Suppressor macrophage (primary cell): Measurements from ENCODE around the gene TP53AIP1.
A peak's percentile ranks its signal among the peaks of the same experiment; 100 is the strongest.

Experiments
- DNase-seq, 4 experiments: peaks; one replicate each; pipeline ENCODE4 v3.0.0-alpha.2; 2020 to 2022
- total RNA-seq, 17 experiments: gene quantifications; one replicate each; lab custom pipeline; 2026; ENCODE audit warnings: mixed read lengths in 6 of 17, inconsistent platforms in 3 of 17; lab: John Stamatoyannopoulos, UW

TP53AIP1 gene, protein sequence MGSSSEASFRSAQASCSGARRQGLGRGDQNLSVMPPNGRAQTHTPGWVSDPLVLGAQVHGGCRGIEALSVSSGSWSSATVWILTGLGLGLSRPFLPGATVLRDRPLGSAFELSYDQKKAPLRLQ
- 0 to 1.9 (median 0.02) reads per million in 17 experiments for total RNA-seq

DNA sequence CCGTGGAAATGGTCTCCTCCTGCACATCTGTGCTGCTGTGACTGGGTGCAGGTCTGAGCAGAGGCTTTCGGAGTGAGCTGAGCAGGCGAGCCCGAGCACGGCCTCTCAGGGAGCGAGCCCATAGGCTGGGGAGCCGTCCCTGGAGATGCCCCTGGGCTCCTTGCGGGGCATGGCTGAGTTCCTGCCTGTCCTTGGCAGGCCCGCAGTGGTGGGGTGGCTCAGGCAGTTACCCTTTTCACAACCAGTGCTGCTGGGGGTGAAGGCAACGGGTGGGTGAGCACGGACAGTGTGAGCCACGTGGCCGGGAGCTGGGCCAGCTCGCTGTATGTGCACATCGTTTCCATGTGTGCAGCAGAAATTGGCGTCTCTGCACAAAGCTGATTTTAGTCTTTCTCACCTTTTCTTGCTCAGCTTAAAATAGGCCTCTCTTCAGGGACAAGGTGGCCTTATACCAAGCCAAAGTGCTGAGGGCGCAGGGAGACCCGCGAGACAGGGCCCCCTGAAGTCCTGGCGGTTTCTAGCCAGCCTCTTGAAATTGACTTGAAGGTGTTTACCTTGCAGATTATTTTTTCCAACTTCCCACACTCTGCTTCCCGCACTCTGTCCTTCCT is at the start of gene TP53AIP1:
TSS of gene TP53AIP1 (minus strand) at position 55 of the 611 bp plus-strand sequence. CDS start 5,053 bp downstream, outside the sequence.
- DNase-seq, result no peak

DNA sequence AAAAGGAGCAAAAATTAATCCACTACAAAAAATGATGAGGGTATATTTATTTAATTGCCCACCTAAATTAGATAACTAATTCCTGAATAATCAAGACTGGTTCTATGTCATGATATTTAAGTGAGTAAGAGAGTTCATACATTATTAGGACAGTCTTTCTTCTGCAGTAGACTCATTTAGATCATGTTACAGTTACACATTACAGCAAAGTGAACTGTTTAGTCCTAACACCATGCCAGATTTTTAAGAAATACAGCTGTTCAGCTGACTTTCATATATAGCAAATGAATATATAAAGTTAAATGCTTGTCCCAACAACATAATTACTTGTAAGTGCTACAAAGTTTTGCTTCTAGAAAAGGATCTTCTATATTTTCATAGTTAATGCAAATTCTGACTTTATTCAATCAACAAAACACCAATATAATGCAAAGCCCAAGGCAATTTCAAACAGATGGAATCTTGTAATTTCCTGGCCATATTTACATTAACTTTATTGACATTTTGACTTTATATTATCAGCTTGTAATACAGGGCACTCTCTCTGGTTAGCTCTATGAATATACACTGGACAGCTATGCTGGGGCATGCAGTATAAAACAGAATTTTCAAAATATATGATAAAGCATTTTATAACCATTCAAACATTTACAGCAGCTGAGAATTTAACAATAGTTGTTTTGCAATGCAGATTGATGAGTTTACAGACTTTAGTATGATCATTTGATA is 45.7 kb upstream of the TP53AIP1 start:
- DNase-seq, result no peak

DNA sequence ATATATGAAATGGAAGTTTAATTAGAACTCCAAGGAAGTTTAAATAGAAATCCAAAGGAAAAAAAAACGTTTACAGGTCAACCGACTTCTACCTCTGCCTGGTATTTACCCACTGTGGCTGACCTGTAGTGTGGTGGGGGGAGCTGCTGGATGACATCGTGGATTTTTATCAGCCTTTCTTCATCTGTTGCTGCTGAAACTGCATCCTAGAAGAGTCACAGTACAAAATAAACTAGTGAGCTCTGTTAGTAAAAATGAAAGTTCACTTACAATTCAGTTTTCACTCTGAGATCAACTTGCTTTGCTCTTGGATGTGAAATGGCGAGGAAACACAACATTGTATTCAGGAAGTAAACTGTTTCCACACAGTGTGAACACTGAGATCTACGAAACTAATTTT is 43.2 kb upstream of the TP53AIP1 start:
- DNase-seq, result no peak

DNA sequence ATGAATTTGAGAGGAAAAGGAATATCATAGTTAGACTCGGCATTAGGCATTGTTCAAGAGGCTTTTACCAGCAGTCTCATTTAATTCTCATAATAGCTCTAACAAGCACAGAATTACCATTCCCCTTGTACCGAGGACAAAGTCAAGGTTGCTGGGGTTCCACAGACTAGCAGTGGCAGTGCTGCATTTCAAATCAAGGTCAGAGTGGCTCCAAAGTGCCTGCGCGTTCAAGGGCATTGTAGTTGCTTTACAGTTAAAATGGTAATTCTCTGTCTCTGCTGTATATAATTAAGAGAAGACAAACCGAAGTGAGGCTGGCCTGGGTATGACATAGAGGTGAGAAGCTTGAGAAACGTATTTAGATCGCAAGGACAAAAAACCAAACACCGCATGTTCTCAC is 40.4 kb upstream of the TP53AIP1 start:
- DNase-seq, result no peak

DNA sequence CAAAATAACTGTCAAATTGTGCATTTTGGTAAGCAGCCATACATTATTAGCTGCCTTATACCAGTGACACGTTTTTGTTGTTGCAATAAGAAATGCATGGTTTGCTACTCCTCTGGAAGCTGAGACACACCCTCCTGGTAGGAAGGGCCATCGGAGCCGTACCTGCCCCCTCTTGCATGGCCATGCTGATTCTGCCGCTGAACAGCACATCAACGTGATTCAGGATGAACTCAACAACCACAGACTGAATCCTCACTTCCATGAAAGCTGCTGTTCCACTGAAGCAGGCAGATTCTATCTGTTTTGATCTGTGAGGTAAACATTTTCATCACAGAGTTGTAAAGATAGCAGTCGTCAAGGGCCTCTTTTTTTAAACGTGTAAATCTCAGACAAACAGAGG is 38.6 kb upstream of the TP53AIP1 start:
- no peak for DNase-seq

DNA sequence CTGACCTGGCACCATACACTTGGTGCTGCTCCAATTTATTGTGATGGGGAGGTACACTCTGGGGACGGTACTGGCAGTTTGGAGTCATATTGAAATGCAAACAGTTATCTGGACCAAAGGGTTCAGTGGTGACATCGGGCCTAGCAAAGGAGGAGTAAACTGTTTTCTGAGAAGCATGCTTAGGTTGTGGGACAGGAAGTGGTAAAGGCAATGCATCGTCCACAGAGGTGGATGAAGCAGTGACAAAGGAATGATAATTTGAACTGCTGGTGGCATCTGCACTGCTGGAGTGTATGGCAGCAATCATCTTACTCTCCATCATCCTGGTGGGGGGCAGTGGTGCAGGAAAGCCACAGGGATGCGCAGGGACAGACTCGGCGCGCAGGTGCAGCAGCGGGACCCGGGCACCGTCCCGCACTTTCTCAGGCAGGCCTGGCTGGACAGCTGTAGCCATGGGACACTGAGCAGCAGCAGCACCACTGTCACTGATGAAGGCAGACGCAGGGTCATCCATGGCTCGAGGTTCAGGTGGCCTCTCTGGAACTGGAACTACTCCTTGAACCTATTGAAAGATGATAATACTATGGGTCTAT is 28.0 kb upstream of the TP53AIP1 start:
- no peak for DNase-seq

DNA sequence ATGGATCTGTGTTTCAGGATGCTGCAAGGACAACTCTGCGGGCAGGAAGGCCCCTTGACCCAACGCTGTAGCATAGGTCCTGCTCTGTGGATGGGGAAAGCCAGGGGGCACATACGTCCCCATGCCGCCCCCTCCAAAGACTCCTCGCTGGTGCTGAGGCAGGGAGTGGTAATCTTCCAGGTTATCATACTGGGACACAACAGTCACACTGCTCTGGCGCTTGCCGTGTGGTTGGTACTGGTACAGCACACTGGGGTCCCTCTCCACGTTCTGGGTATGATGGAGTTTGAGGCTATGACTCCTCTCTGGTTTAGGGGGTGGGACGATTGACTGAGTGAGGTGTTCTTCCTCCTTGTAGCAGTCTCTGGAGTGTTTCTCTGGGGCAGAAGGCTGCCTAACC is 26.2 kb upstream of the TP53AIP1 start:
- DNase-seq, result no peak

DNA sequence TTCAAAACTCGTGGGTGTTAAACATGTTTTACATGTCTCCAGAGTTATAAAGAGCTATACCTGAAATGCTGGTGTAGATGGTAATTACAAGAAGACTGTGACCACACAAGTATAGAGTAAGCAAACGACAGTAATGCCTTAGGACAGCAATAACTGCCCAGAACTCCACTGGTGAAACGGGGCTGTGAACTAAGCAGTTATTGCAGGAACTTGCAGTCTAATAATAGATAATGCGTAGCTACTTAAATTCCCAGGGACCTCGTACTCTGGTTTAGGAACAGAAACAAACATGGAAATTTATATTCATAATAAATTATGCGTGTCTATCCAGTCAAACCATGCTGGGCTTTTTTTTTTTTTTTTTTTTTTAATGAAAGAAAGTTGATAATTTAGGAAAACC is 24.9 kb upstream of the TP53AIP1 start:
- DNase-seq, result no peak

DNA sequence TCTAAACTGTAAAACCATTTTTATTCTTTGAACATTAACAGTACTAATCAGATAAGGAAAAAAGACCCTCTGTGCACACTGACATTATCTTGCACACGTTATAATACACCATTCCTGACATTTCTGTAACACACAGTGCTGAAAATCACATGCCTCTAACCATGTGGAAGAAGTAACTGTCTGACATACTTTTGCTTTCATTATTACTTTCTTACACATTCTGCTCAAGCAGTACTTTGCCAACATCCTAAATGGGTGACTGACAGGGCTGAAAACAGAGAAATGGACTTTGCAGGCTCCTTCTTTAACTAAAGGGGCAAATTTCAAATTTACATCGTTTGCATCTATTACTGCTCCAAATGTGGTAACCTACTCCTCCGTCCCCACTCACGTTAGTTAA is 22.8 kb upstream of the TP53AIP1 start:
- peak in 3 of 4 experiments; percentile 10 to 51 (median 20) for DNase-seq

DNA sequence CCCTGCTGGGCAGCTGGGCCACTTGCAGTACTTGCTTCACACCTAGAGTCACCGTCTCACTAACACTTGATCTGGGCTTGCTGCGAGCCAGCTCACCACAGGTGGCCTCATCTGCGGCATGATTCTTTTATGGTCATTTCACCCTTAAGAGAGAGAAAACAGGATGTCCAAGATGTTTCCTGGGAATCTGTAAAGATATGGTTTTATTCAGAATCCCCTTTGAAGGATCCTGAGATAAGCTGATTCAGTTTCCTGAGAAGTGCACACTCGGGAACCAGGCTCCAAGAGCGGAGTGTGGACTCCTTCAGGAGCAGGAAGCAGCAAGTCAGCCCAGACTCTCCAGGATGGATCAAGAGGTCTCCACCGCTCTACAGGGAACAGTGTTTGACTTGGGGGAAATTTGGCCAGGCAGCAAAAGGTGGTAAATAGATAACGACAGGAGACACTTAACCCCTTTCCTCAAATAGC is 21.8 kb upstream of the TP53AIP1 start:
- DNase-seq, result no peak

DNA sequence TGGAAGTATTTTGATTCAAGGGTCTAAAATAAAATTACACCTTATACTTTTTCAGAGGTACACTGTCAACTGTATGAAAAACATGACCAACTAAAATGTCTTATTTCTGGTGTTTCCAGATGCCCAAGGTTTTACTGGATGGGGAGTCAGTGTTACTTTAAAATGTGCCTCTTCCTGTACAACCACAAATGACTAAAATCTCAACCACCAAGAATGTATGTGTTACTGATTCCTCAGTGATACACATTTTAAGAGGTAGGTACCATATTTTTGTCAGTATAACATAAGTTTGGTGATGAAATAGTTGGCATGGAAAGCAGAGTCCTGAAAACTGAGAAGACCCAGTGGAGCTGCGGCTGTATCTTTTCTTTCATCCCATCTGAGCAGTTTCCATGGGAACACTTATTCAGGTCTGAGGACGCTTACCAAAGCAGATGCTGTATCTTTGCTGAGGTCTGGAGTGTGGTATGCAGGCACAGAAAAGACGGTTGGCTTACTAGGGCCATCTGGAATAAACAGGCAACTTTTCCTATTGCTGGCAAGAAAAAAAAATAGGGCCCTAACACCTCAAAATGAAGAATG is 21.2 kb upstream of the TP53AIP1 start:
- DNase-seq, result no peak

DNA sequence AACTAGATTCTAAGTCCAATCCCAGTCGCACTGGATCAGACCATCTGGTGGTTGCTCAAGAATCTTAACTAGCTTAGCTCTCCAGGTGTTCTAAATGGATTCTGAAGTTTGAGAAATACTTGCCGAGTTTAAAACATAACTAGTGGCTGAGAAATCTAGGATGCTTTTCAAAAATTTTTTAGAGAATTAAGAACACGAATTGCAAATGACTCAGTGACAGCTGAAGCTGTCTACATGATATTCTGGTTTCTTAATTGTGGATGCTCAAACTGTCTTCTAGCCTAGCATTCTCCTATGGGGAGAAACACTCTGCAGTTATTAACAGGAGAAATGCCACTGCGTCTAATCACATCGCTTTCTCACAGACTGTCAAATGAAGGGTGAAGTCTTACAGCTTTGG is 20.2 kb upstream of the TP53AIP1 start:
- no peak for DNase-seq

DNA sequence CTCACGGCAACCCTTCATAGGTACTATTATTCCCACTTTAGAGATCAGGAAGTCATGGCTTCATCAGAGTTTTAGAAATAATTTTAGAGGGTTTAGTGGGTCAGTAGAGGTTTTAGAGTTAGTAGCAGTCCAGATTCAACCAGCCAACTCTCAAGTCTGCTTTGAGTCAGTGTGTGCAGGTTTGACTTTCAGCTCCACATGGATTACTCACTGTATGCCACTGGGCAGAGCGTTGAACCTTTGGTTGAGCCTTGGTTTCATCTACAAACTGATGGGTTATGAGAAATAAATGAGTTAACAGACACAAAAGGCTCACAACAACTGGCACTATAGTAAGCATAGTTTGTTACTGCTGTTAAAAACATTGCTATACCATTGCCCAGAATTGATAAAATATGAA is 19.0 kb upstream of the TP53AIP1 start:
- no peak for DNase-seq

DNA sequence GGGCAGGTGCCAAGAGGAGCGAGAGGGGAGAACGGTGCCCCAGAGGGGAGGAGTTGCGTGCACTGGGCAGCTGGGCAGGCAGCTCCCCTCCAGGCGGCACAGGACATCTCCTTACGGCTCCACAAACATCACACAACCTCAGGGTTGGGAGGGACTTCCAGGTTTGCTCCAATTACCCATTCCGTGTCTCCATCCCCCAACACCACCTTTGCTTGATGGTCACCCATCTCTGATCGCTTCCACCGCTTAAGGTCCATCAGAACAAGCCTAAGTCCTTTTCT is 14.5 kb upstream of the TP53AIP1 start:
- no peak for DNase-seq

DNA sequence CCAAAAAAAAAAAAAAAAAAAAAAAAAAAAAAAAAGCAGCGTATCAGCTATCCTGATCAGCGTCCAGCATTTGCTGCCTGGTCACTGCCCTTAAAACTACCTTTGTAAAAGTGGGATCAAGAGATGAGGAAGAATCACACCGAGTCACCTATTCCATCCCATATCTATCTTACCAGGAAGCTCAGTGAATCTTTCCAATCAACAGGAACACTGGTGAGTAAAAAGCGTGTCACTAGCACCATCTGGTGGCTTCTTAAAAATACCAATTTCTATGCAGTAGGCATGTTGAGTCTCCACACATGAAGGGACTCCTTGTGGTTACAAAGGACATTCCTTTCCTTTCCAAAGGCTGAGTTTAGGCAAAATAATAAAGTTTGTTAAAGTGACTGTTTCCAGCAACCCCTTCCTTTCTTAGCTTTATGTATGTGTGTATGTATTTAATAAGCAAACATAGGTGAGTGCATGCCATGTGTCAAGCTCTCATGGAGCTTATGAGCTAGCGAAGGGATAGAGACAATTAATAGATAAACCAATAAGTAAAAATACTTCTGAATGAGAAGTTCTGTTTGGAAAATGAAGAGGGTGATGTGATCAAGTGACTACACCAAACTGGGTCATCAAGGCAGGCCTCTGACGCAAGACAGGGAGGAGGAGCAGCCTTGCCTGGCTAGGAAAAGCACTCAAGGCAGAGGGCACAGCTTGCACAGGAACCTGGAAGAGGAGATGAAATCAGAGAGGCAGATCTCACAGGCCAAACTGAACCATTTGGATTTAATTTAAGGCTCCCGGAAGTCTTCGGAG is 13.9 kb upstream of the TP53AIP1 start:
- peak; percentile 77 to 88 (median 82) for DNase-seq

DNA sequence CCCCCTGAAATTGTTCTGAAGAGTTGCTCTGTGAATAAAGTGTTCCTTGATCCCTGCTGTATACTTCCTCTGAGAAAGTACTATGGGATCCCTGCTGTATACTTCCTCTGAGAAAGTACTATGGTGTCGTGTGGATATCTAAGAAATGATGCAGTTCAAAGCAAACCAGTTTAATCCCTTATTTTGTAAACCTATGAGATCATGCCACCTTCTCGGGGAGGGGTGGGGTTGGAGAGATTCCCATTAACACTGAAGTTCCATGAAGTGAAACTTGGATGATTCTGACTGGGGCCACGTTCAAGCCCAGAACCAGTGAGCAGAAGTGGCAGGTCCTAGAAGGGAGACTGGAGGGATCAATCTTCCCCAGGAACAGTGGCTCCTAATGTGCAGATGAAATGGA is 13.0 kb upstream of the TP53AIP1 start:
- peak in 1 of 4 experiments; percentile 20 for DNase-seq

DNA sequence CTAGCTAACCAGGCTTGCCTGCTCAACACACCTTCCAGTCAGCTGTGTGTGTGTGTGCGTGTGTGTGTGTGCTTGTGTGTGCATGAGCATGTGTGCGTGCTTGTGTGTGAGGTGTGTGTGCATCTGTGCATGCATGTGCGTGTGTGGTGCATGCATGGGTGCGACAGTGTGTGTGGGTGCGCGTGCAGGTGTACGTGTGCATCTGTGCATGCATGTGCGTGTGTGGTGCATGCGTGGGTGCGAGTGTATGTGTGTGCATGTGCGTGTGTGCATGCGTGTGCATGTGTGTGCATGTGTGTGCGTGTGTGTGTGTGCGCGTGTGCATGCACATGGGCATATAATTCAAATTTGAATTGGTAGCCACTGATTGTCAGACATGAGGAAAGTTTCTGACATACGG is 10.5 kb upstream of the TP53AIP1 start:
- no peak for DNase-seq

DNA sequence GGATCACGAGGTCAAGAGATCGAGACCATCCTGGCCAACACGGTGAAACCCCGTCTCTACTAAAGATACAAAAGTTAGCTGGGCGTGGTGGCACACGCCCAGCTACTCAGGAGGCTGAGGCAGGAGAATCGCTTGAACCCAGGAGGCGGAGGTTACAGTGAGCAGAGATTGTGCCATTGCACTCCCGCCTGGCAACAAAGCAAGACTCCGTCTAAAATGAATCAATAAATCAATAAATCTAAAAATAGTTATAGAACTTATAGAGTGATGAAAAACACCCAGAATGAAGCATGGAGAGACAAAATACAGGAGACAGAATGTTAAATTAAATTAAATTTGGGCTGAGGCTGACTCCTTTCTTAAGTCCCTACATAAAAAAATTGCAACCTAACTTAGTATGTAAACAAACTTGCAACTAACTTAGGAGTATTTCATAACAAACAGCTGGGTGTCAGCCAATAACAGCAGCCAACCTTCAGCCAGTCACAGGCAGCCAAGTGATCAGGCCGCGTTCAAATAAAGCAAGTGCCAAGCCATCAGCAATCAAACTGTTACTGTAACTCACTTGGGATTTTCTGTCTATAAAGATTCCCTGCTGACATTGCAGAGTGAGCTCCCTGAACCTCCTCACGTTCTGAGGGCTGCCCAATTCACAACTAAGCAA is 7.3 kb upstream of the TP53AIP1 start:
- DNase-seq, result no peak

DNA sequence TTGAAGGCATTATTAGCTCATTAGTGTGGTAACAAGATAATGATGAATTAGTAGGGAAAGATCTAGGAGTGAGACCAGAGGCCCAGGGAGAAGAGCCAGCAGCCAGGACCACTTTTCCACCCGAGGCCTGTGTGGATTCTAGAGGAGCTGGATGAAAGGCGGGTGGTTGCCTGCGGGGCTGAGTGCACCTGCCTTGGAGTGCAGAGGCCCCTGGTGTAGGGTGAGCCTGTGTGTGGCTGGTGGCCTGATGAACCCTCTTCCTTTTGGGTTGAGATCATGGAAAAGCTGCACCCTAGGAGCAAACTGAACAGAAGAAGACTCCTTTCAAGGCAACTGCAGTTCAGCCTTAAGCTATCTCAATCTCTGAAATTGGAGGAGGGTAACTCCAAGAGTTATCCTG is 5.9 kb upstream of the TP53AIP1 start:
- peak; percentile 23 to 57 (median 47) for DNase-seq

DNA sequence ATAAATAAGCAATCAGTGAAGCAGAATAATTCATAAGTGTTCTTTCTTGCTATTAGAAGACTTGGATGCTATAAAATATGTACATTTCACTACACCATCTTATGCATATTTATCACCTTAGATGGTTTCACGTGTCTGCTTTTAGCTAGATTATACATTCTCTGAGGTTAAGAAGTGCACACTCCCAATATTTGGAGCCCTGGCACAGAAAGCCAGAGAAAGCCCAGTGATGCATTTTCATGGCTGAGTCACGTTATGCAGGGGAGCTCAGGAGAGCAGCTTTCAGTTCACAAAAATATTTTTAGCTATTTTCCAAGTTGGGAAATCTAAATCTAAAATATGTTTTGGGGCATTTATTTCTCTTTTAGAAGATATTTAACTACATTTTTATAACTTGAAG is 5.1 kb upstream of the TP53AIP1 start:
- peak in 1 of 4 experiments; percentile 22 for DNase-seq

DNA sequence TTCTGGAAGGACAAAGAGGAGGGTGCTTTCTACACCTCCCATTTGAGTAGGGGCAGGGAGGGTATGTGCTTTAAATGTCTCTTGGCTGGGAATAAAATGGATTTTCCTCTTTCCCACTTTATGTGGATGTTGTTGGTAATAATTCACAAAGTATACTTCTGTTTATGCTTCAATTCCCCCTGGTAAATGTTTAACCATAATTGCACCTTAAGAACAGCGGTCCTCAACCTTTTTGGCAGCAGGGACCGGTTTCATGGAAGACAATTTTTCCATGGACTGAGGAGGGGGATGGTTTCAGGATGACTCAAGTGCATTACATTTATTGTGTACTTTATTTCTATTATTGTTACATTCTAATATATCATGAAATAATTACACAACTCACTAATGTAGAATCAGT is 4.0 kb upstream of the TP53AIP1 start:
- DNase-seq, result no peak

DNA sequence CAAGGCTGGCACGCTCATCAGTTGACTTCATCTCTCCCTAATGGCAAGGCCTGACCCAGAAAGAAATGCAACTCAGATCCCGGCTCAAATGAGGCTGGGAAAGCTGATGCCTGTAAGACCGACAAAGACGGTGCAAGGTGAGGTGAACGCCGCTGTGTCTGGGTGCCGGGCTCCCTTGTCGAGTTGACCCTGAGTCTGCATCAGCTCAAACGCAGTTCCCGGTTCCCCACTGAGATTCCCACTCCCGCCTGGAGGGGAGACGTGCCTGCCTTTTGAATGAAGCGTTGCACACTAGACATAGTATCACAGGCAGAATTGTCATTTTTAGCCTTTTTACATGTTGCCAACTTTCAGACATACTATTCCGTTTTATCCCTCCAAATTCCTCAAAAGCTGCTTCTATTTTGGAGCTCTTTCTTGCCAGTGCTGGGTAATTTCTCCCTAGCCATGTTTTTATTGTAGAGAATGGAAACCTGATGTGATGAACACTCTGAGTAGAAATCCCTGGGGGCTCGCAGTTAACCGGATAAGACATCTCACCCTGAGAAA is 831 bp upstream of the TP53AIP1 start:
- no peak for DNase-seq
